B cell (primary cell): Measurements from ENCODE around the gene GALNT10.

Experiments
- EZH2 ChIP-seq: IDR thresholded peaks from 2 replicates; pipeline ENCODE4 v1.6.1; 2012; ENCODE audit warnings: borderline replicate concordance, low read depth, mild to moderate bottlenecking, moderate library complexity, low read length; ENCODE audit not compliant: insufficient read depth, poor library complexity, severe bottlenecking
- TF ChIP-seq, protein P1 (sequence below): fragments of 200-600 bp; IDR thresholded peaks from one replicate; pipeline ENCODE4 v1.8.0; 2022; ENCODE audit warnings: antibody characterized with exemption, mild to moderate bottlenecking

DNA sequence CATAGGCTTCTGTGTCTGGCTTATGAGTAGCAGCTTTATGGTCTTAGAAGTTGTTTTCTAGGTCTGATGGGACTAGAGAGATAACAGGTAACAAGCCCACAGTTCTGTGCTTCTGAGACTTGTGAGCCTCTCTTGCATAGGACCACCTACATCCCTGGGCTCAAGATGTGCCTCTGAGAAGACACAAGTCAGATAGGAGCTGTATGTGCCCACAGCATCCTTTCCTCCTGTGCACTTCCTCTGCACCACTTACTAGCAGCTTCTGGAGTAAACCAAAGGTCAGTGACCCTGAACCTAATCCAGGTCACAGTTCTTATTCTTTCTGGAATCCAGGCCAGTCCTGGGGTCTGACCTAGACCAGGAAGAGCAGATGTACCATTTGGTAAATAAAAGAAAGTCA is 40.0 kb downstream of the GALNT10 start:
- TF ChIP-seq, protein P1, sequence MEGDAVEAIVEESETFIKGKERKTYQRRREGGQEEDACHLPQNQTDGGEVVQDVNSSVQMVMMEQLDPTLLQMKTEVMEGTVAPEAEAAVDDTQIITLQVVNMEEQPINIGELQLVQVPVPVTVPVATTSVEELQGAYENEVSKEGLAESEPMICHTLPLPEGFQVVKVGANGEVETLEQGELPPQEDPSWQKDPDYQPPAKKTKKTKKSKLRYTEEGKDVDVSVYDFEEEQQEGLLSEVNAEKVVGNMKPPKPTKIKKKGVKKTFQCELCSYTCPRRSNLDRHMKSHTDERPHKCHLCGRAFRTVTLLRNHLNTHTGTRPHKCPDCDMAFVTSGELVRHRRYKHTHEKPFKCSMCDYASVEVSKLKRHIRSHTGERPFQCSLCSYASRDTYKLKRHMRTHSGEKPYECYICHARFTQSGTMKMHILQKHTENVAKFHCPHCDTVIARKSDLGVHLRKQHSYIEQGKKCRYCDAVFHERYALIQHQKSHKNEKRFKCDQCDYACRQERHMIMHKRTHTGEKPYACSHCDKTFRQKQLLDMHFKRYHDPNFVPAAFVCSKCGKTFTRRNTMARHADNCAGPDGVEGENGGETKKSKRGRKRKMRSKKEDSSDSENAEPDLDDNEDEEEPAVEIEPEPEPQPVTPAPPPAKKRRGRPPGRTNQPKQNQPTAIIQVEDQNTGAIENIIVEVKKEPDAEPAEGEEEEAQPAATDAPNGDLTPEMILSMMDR = no peak
- no peak for TF ChIP-seq EZH2
